COLO668 (cell line): ENCODE data around the gene TTC6.

Experiments
- DNase-seq: peaks from one replicate; lab custom pipeline; 2025; ENCODE audit not compliant: unreplicated experiment; lab: John Stamatoyannopoulos, UW

The TTC6 gene

GRCh38 chr14:37618498-37619028 is 23.1 kb downstream of the TTC6 start:
- no peak for DNase-seq

DNA sequence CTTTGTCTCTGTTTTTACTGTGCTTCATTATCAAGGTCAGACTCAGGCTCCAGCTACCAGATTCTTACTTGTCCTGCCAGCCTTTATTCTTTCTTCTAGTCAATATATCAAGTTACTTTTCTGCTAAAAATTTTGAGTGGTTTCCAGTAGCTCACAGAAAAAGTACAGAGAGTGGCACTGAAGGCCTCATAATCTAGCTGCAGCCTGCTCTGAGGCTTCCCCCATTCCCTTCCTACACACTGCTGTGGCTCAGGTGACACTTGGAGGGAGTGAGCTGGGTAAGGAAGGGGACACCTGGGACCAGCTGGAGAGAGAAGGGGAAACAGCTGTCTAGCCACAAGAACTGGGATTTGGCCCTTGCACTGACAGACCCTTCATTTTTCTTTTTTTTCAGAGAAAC is 25.4 kb downstream of the TTC6 start:
- DNase-seq, result no peak

- no peak for DNase-seq
Measured at GRCh38 chr14:37622231-37622923, 26.9 kb downstream of the TTC6 start.

DNA sequence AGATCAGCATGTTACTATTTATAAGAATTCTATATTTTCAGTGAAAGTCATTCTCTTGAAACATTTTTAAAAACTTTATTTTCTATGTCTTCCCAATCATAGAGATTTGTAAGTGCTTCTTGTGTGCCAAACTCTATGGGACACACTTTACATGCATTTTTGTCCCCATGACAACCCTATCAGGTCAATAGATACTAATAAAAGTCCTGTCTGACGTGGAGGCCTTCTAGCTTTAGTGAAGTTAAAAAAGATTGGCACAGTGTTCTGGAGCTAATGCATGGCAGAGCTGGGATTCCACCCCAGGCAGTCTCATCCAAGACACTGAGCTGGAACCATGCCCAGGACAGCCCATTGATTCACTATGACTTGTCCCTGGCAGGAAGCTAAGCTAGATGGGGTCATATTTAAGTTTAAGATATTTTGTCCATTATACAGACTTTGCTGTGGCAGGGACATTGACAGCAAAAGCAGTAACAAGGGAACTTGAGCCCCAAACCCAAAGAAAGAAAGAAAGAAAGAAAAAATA is 28.1 kb downstream of the TTC6 start:
- DNase-seq, result no peak

DNA sequence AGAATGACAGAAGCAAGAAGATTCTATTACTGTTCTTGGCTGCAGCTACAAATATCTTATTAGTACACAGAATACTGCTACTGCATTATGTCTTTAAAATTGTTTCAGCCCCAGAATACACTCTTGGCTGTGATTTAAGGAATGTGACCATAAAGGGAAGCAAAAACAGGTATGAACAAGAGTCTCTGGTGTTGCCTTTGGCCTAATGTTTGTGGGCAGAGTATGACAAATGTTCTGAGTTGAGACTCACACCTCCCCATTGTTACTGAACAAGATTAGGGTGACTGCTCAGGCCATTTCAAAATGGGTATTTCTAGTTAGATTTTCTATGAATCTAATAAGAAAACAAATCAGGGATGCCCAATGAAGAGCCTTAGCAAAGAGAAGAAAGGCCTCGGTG is 28.5 kb downstream of the TTC6 start:
- no peak for DNase-seq

- DNase-seq, result no peak
Measured at GRCh38 chr14:37625597-37626595, 30.5 kb downstream of the TTC6 start.

GRCh38 chr14:37637341-37637740 is 41.9 kb downstream of the TTC6 start:
- no peak for DNase-seq

GRCh38 chr14:37638599-37638998 is 43.2 kb downstream of the TTC6 start:
- DNase-seq, result no peak

GRCh38 chr14:37641117-37641516 is 45.7 kb downstream of the TTC6 start:
- no peak for DNase-seq

DNA sequence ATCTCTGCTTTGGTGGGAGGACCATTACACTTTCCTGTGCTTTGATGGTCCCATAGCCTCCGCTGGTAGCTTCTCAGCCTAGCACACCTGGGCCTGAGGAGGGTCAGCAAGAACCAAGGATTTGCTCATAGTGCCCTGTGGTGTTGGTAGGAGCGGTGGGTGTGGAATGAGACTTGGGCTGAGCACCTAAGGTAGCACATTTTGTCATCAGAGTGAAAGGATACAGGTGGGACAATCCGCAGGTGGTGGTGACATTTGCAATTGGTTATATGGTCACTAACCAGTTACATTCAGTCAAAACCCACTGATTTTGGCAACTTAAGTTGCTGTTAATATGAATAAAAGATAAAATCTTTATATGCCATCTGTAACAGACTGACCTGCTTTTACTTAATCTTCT is 46.7 kb downstream of the TTC6 start:
- no peak for DNase-seq

DNA sequence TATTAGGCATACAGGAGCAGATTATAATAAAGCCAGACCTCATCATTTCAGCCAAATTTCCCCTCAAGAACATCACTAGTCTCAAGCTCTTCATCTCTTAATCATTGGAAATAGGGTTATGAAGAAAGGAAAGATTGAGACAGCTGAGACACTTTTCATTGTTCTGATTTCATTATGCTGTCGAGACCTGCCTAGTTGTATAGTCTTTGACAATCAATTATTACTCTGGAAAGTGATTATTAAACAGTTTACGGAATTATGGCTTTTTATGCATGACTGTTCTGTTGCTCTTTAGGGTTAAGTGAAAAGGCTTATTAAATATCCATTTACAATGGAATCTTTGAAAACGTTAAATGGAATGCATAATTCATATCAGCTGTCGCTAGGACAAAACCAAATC is 48.3 kb downstream of the TTC6 start:
- DNase-seq, result no peak
